ENCODE data around the gene RAB3B. TPM values are rescaled to one million over a fixed set of nuclear protein-coding genes. Genes with fewer than 3 reads are reported as not detected.
"Not testable (repeated sequence)": the region's sequence is repeated elsewhere in the genome, so short reads cannot be mapped to it uniquely, and the experiment has no call there.

The RAB3B gene
- not detected for total RNA-seq
- long read RNA-seq = 0 reads

DNA sequence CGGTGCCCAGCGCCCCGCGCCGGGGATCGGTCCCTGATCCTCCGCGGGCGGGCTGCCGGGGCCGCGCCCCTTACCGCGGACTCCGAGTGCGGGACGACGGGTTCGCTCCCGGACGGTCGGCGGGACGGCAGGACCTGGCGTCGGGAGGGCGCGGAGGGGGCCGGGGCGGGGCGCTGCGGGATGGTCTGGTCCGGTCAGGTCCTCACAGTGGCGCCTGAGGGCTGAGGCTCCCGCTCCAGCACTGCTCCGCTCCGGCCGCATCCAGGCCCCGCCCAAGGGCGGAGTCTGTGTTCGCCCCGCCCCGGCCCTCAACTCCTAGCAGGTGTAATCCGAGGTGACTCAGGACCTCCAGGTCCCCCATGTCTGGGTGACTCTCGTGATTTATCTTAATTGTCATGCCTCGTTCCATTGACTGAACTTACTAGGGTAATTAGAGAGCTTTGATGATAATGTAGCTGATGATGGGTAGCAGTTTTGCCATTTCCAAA, at the start of gene RAB3B:
TSS of gene RAB3B (minus strand) at position 223 of the 488 bp plus-strand sequence. CDS start 13,583 bp downstream, outside the sequence.
- DNase-seq = peak; percentile 59
- ATAC-seq = peak; percentile 73
- intact Hi-C loops (cut with micrococcal nuclease) = no loop called here

- DNase-seq (no peak), ATAC-seq (no peak)
- intact Hi-C loops (cut with micrococcal nuclease) = no loop called here
Observed at GRCh38 chr1:52037909-52038308, 47.4 kb upstream of the RAB3B start.

DNA sequence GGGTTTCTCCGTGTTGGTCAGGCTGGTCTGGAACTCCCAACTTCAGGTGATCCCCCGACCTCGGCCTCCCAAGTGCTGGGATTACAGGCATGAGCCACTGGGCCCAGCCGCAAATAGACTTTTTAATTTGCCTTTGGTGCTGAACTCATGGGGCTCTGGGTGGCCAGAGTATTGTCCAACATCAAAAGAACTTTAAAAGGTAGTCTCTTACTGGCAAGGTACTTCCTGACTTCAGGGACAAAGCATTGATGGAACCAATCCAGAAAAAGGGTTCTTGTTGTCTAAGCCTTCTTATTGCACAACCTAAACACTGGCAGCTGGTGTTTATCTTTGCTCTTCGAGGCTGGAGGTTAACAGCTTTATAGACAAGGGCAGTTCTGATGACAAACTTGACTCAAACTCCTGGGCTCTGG, 46.9 kb upstream of the RAB3B start:
- ATAC-seq (no peak), DNase-seq (no peak)
- intact Hi-C loops (cut with micrococcal nuclease) = no loop called here

GRCh38 chr1:52034050-52034384, 43.5 kb upstream of the RAB3B start:
- intact Hi-C loops (cut with micrococcal nuclease) = no loop called here
- ATAC-seq = no peak
- DNase-seq = no peak

GRCh38 chr1:52033190-52034049, 42.9 kb upstream of the RAB3B start, which contains the start of gene KTI12:
Gene KTI12 (minus strand): TSS chr1:52033810. CDS start chr1:52033761, 49 bp downstream.
- DNase-seq = peak; percentile 93
- intact Hi-C loops (cut with micrococcal nuclease) = no loop called here

DNA sequence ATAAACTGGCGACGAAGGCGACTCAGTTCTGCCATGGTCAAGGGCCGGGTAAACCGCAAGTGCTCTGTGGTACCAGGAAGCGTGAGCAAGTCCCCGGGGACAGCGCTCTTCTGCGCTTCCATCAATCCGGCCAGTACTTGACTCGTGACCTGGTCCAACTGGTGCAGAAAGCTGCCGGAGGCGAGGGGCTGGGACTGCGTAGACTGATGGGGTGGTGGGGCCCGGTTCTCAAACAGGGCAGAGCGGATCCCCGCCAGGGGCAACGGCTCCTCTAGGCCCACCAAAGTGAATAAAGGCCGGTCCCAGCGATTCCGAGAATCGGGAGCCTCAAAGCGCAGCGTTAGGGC, 42.3 kb upstream of the RAB3B start:
- DNase-seq = peak; percentile 48
- intact Hi-C loops (cut with micrococcal nuclease) = no loop called here
- peak; percentile 59 for ATAC-seq

More at GRCh38 chr1:52033190-52034049, 42.9 kb upstream of the RAB3B start, which contains the start of gene KTI12:
- peak; percentile 97 for ATAC-seq

DNA sequence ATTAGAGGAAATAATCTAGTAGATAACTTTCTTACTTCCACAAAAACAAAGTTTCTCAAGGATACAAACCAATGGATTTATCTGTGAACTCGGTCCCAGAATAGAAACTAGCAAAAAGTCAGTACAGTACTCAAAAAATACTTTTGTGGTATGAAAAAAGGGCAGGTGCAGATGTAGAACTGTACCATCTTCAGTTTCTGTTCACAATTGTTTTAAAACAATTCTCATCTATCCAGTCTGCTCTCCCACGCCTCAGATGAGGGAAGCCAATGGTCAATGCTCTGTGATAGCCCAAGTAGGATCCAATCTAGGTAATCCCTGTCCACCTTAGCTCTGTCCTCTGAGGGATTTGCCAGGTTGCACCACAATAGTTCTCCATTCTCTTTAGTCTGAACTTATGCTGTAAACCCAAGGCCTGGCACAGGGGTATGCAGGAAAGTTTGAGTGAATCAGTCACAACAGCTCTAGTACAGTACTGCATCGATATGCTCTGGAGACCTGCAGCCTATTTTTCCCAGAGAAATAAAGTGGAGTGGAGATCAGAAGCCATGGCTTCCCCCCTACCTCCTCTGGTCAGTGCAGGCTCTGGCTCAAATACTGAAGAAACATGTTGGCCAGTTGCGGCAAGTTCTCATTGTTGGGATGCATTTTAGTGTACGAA, 41.8 kb upstream of the RAB3B start:
- no peak for ATAC-seq

DNA sequence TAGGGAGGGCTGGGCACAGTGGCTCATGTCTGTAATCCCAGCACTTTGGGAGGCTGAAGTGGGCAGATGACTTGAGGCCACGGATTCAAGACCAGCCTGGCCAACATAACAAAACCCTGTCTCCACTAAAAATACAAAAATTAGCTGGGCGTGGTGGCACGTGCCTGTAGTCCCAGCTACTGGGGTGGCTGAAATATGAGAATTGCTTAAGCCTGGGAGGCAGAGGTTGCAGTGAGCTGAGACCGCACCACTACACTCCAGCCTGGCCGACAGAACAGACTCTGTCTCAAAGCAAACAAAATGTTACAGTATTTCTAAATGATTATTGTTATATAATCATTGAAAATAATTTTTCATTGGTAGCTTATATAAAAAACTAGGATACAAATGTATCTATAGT, 38.3 kb upstream of the RAB3B start:
- DNase-seq; ATAC-seq; intact Hi-C loops (cut with micrococcal nuclease): not testable (repeated sequence)

More for the DNA sequence above, 41.8 kb upstream of the RAB3B start:
- intact Hi-C loops (cut with micrococcal nuclease) = no loop called here
- DNase-seq = no peak

- intact Hi-C loops (cut with micrococcal nuclease) = no loop called here
- DNase-seq = no peak
- no peak for ATAC-seq
Observed at GRCh38 chr1:52028328-52028727, 37.8 kb upstream of the RAB3B start.

DNA sequence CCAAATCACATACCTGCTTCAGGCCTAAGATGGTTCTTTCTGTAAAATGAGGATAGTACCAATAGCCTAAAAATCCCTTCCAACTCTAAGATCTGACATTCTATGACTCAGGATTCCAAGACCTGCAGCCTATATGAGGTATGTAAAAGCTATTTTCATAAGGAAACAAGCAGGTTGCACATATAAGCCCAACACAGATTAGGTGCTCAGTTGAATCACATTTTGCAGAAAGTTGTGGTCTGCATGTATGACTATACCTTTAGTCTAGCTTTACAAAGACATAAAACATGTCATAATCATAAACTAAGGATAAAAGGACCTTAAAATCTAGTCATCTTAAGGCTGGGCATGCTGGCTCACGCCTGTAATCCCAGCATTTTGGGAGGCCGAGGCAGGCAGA, 35.8 kb upstream of the RAB3B start:
- ATAC-seq = no peak
- intact Hi-C loops (cut with micrococcal nuclease) = no loop called here
- DNase-seq = no peak

DNA sequence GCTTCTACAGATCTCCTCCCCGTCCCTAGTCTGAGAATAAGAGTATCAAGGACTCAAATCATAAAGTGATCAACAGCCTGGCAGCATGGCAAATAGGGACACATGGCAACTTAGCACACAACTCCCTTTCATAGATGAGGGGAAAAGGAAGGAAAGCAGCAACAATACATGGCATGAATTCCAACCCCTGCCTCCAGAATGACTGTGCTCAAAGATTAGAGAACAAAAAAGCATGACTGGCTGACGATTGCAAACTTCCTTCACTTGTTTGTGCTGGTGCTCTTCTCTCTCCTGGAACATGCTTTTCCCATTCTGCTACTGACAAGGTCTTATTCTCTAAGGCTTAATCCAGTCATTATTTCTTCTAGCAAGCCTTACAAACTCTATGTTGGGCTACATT, 31.6 kb upstream of the RAB3B start:
- ATAC-seq (no peak), DNase-seq (no peak)
- intact Hi-C loops (cut with micrococcal nuclease) = no loop called here

- no peak for ATAC-seq
- intact Hi-C loops (cut with micrococcal nuclease) = no loop called here
- no peak for DNase-seq
Observed at GRCh38 chr1:52008071-52008809, 17.7 kb upstream of the RAB3B start.

DNA sequence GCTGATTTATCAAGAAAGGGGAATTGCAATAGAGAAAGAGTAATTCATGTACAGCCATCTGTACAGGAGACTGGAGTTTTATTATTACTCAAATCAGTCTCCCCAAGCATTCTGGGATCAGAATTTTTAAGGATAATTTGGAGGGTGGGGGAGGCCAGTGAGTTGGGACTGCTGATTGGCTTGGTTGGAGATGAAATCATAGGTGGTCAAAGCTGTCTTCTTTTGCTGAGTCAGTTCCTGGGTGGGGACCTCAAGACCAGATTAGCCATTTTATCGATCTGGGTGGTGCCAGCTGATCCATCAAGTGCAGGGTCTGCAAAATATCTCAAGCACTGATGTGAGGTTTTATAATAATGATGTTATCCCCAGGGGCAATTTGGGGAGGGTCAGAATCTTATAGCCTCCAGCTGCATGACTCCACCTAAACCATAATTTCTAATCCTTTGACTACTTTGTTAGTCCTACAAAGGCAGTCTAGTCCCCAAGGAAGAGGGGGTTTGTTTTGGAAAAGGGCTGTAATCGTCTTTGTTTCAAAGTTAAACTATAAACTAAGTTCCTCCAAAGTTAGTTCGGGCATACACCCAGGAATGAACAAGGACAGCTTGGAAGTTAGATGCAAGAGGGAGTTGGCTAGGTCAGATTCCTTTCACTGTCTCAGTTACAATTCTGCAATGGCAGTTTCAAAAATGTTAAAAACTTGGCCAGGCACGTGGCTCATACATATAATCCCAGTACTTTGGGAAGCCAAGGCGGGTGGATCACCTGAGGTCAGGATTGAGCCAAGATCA, 16.9 kb upstream of the RAB3B start:
- intact Hi-C loops (cut with micrococcal nuclease) = no loop called here
- DNase-seq (no peak), ATAC-seq (no peak)

GRCh38 chr1:52006081-52006553, 15.6 kb upstream of the RAB3B start:
- ATAC-seq; intact Hi-C loops (cut with micrococcal nuclease); DNase-seq: not testable (repeated sequence)

DNA sequence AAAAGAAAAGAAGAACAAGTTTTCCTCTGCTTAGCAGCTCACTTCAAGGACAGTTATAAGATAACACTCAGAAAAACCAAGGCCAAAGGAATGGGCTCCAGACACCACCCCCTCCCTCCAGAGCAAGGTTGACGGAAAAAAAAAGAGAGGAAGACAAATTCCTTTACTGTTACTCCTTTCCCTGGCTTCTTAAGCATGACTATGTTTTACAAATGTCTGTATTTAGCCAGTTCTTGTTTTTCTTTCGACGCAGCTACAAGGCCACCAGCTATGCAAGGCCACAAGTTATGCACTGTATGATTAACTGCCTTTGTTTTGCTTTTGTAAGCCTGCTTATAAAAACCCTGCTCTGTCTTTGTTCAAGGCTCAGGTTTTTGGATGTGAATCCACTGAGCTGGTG, 15.0 kb upstream of the RAB3B start:
- ATAC-seq; intact Hi-C loops (cut with micrococcal nuclease); DNase-seq: not testable (repeated sequence)

DNA sequence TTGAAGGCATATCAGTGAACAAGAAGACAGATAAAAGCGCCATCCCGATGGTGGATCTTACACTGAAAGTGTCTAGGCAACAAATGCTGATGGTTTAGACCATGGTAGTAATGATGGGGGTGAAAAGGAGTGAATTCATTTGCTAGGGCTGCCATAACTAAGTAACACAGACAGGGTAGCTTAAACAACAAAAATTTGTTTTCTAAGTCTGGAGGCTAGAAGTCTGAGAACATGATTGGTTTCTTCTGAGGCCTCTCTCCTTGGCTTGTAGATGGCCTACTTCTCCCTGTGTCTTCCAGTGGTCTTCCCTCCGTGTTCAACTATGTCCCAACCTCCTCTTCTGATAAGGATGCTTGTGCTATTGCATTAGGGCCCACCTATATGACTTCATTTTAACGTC, 13.4 kb upstream of the RAB3B start:
- DNase-seq = no peak
- intact Hi-C loops (cut with micrococcal nuclease) = loop anchor here (5.0 kb wide), 1 partner anchor 107 kb away; no protein-coding TSS in a partner anchor
- no peak for ATAC-seq

- ATAC-seq (peak; percentile 88), DNase-seq (no peak)
- intact Hi-C loops (cut with micrococcal nuclease) = loop anchor here (5.0 kb wide), 1 partner anchor 105 kb away; no protein-coding TSS in a partner anchor
Observed at GRCh38 chr1:52002038-52002917, 11.8 kb upstream of the RAB3B start.

DNA sequence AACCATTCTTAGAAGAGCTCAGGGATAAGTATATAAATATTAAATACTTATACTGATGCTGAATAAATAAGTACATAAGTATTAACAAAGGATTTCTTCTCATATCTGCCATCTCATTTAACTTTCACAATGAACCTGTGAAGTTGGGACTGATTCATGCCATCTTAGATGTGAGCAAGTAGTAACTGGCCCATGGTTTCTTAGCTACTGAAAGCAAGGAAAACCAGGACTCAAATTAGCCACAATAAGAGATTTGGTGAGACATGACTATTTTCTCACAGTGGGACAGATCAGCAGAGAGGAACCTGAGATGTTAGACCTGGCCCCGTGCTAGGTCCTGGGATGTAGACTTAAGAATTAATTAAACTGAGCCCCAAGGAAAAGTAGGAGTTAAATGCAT, 8.2 kb upstream of the RAB3B start:
- no peak for DNase-seq
- no peak for ATAC-seq
- intact Hi-C loops (cut with micrococcal nuclease) = no loop called here
